Activated CD8-positive, alpha-beta T cell treated with anti-CD3 and anti-CD28 coated beads for 36 hours (primary cell): ENCODE data around the gene ERC2. TPM values are rescaled to one million over a fixed set of nuclear protein-coding genes. Genes with fewer than 3 reads are reported as not detected.

ENCODE experiments used
- ATAC-seq: fragments of 200-7000 bp; cut with Tn5 transposase; one replicate; pipeline ENCODE4 v1.10.0; 2021; ENCODE audit warnings: mild to moderate bottlenecking, moderate library complexity
- CTCF ChIA-PET: fragments of 350-600 bp; sonication (Branson Sonifier 250); formaldehyde crosslinking; loops from one replicate; lab custom pipeline; 2021; ENCODE audit warnings: antibody characterized with exemption; lab: Charles Lee
- POLR2A ChIA-PET: fragments of 350-600 bp; sonication (Branson Sonifier 250); formaldehyde crosslinking; loops from one replicate; lab custom pipeline; 2021; ENCODE audit warnings: antibody characterized with exemption; lab: Charles Lee
- DNase-seq: peaks from one replicate; pipeline ENCODE4 v3.0.0-alpha.2; 2020
- H3K27ac Mint-ChIP-seq: one replicate; pipeline ENCODE4 v1.8.0; 2021; ENCODE audit warnings: mild to moderate bottlenecking, mixed read lengths
- H3K27me3 Mint-ChIP-seq: one replicate; pipeline ENCODE4 v1.8.0; 2021; ENCODE audit warnings: mixed read lengths
- H3K36me3 Mint-ChIP-seq: one replicate; pipeline ENCODE4 v1.8.0; 2021; ENCODE audit warnings: low read depth, mixed read lengths
- H3K4me1 Mint-ChIP-seq: one replicate; pipeline ENCODE4 v1.8.0; 2021; ENCODE audit warnings: low read depth, mixed read lengths
- H3K4me3 Mint-ChIP-seq: one replicate; pipeline ENCODE4 v1.8.0; 2021; ENCODE audit warnings: mild to moderate bottlenecking, moderate library complexity, mixed read lengths
- H3K9me3 Mint-ChIP-seq: one replicate; pipeline ENCODE4 v1.8.0; 2021; ENCODE audit warnings: mixed read lengths
- CTCF ChIP-seq: fragments of 200-600 bp; IDR thresholded peaks from one replicate; pipeline ENCODE4 v1.8.0; 2022; ENCODE audit warnings: antibody characterized with exemption, mild to moderate bottlenecking
- intact Hi-C: fragments of 100-400 bp; cut with micrococcal nuclease; formaldehyde crosslinking; loops from one replicate; pipeline ENCODE4 v1.10.0; 2022
- total RNA-seq, 2 experiments: library from RNA; stranded (reverse); gene quantifications; one replicate each; pipeline ENCODE4 v1.2.3, GENCODE V29; 2021

Gene ERC2
- total RNA-seq, 2 experiments from 2014 or later: 0.18 to 0.52 TPM

- no peak overlapping the region for H3K4me3 Mint-ChIP-seq
- H3K9me3 Mint-ChIP-seq: no peaks in the 10 kb centered on the region
- DNase-seq: no peak
- no peak overlapping the region for H3K27ac Mint-ChIP-seq
- CTCF ChIA-PET: no interaction called here
- H3K27me3 Mint-ChIP-seq: no peaks in the 10 kb centered on the region
- POLR2A ChIA-PET: no interaction called here
- no peaks in the 10 kb centered on the region for H3K36me3 Mint-ChIP-seq
- intact Hi-C loops: no loop called here
- H3K4me1 Mint-ChIP-seq: no peaks in the 10 kb centered on the region
- ATAC-seq: no peak
- no peak for TF ChIP-seq CTCF
These were observed 900.7 kb downstream of the ERC2 start for GRCh38 chr3:55567615-55568014.

GRCh38 chr3:55567121-55567520, 901.1 kb downstream of the ERC2 start:
- ATAC-seq: no peak
- CTCF ChIA-PET: no interaction called here
- H3K4me3 Mint-ChIP-seq: no peak overlapping the region
- H3K27me3 Mint-ChIP-seq: no peaks in the 10 kb centered on the region
- H3K4me1 Mint-ChIP-seq: no peaks in the 10 kb centered on the region
- H3K36me3 Mint-ChIP-seq: no peaks in the 10 kb centered on the region
- no peak for DNase-seq
- H3K9me3 Mint-ChIP-seq: no peaks in the 10 kb centered on the region
- no peak overlapping the region for H3K27ac Mint-ChIP-seq
- intact Hi-C loops: no loop called here
- POLR2A ChIA-PET: no interaction called here
- TF ChIP-seq CTCF: no peak

- H3K4me3 Mint-ChIP-seq: no peak overlapping the region
- CTCF ChIA-PET: no interaction called here
- H3K36me3 Mint-ChIP-seq: no peaks in the 10 kb centered on the region
- intact Hi-C loops: no loop called here
- H3K27me3 Mint-ChIP-seq: no peaks in the 10 kb centered on the region
- no peak for TF ChIP-seq CTCF
- ATAC-seq (no peak), DNase-seq (no peak)
- no peaks in the 10 kb centered on the region for H3K9me3 Mint-ChIP-seq
- POLR2A ChIA-PET: no interaction called here
- H3K27ac Mint-ChIP-seq: no peak overlapping the region
- no peaks in the 10 kb centered on the region for H3K4me1 Mint-ChIP-seq
These were observed 902.7 kb downstream of the ERC2 start for GRCh38 chr3:55565521-55565920.

GRCh38 chr3:55564726-55565125, 903.5 kb downstream of the ERC2 start:
- no peak for TF ChIP-seq CTCF
- no peak overlapping the region for H3K4me3 Mint-ChIP-seq
- no peaks in the 10 kb centered on the region for H3K27me3 Mint-ChIP-seq
- CTCF ChIA-PET: no interaction called here
- H3K36me3 Mint-ChIP-seq: no peaks in the 10 kb centered on the region
- intact Hi-C loops: no loop called here
- POLR2A ChIA-PET: no interaction called here
- H3K4me1 Mint-ChIP-seq: no peaks in the 10 kb centered on the region
- no peak overlapping the region for H3K27ac Mint-ChIP-seq
- DNase-seq: no peak
- no peak for ATAC-seq
- H3K9me3 Mint-ChIP-seq: no peaks in the 10 kb centered on the region

GRCh38 chr3:55562700-55563099, 905.6 kb downstream of the ERC2 start:
- H3K9me3 Mint-ChIP-seq: no peaks in the 10 kb centered on the region
- ChIA-PET POLR2A (no interaction called here), CTCF (no interaction called here)
- H3K27ac Mint-ChIP-seq: no peak overlapping the region
- intact Hi-C loops: no loop called here
- DNase-seq (no peak), ATAC-seq (no peak)
- TF ChIP-seq CTCF: no peak
- no peaks in the 10 kb centered on the region for H3K27me3 Mint-ChIP-seq
- no peaks in the 10 kb centered on the region for H3K4me1 Mint-ChIP-seq
- H3K4me3 Mint-ChIP-seq: no peak overlapping the region
- no peaks in the 10 kb centered on the region for H3K36me3 Mint-ChIP-seq
